Activated naive CD8-positive, alpha-beta T cell treated with anti-CD3 and anti-CD28 coated beads, Interleukin-2, amount 10 ng/mL, durations not matched to agents 7 days and 5 days (primary cell): ENCODE data around the gene ENPEP. TPM values are rescaled to one million over a fixed set of nuclear protein-coding genes. Genes with fewer than 3 reads are reported as not detected.

Experiments
- ATAC-seq: fragments of 150-1000 bp; cut with Tn5 transposase; one replicate; pipeline ENCODE4 v1.10.0; 2021; ENCODE audit warnings: low read depth, moderate library complexity
- POLR2A ChIA-PET: fragments of 350-600 bp; sonication (Branson Sonifier 250); formaldehyde crosslinking; loops from one replicate; lab custom pipeline; 2021; ENCODE audit warnings: antibody characterized with exemption; lab: Charles Lee
- DNase-seq: peaks from one replicate; pipeline ENCODE4 v3.0.0; 2021
- H3K27ac Mint-ChIP-seq: one replicate; pipeline ENCODE4 v1.8.0; 2022; ENCODE audit warnings: mild to moderate bottlenecking, mixed read lengths
- H3K27me3 Mint-ChIP-seq: one replicate; pipeline ENCODE4 v1.8.0; 2022; ENCODE audit warnings: mild to moderate bottlenecking, moderate library complexity, mixed read lengths
- H3K36me3 Mint-ChIP-seq: one replicate; pipeline ENCODE4 v1.8.0; 2021; ENCODE audit warnings: mild to moderate bottlenecking, mixed read lengths
- H3K4me1 Mint-ChIP-seq: one replicate; pipeline ENCODE4 v1.8.0; 2021; ENCODE audit warnings: mixed read lengths
- H3K4me3 Mint-ChIP-seq: one replicate; pipeline ENCODE4 v1.8.0; 2022; ENCODE audit warnings: mild to moderate bottlenecking, moderate library complexity, mixed read lengths
- H3K9me3 Mint-ChIP-seq: one replicate; pipeline ENCODE4 v1.8.0; 2021; ENCODE audit warnings: mixed read lengths
- total RNA-seq, 2 experiments: library from RNA; stranded (reverse); gene quantifications; one replicate each; pipeline ENCODE4 v1.2.3, GENCODE V29; 2021

Gene ENPEP
- total RNA-seq, 2 experiments from 2014 or later: 0.58 to 0.68 TPM

DNA sequence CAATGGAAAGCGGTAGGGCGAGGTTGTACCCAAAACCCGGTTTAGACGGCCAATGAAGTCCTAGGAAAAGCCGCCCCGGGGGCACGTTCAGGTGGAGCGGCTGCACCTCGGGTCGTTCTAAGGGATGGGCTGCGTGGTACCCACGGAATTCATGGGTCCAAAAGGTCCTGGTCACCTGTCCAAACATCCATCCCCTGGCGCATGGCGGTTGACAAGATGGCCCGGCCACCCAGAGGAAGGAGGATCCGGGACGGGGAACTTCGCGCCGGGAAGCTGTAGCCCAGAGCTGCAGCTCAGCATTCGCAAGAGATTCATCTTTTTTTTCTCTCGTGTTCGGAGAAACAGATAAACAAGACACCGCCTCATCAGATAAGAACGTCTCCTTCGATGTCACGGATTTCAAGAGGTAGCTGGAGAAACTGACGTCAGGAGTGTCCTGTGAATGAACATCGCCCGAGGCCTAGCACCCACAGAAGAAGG lies 136.1 kb downstream of the ENPEP start:
- POLR2A ChIA-PET: no interaction called here

DNA sequence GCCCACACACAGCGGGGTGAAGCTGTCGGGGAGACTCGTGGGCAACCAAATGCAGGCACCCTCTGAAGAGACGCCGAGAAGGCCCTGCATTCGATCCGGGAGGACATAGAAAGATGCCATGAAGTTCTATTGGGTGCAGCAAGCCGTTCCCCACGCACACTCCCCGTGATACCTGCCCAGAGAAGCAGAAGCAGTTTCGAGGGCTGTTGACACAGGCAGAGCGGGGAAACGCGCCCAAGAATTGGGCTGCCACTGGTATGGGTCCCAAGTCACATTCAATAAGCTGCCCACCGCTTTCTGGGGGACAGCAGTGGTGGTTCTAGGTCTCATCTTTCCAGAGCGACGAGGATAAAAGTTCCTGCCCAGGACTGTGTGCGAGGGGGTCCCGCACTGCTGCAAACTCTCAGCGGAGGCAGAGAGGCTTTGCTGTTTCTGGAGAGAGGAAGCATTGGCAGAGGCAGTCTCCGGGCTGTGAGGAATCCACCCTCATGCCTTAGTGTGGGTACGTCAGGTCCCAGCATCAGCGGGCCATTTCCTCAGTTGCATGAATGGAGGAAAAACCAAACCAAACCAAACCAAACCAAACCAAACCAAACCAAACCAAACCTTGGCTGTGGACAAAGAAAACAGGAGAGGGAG lies 136.8 kb downstream of the ENPEP start:
- POLR2A ChIA-PET: no interaction called here
- no peak for ATAC-seq
- Mint-ChIP-seq H3K27me3 (peaks cover 91% of the 10 kb centered on the region), H3K4me3 (no peak overlapping the region), H3K4me1 (no peaks in the 10 kb centered on the region), H3K9me3 (peaks cover 1% of the 10 kb centered on the region), H3K27ac (peak overlapping the region; percentile 52), H3K36me3 (peaks cover 2% of the 10 kb centered on the region)
- DNase-seq: no peak

More for the DNA sequence above, 136.1 kb downstream of the ENPEP start:
- DNase-seq (no peak), ATAC-seq (no peak)
- Mint-ChIP-seq H3K4me3 (no peak overlapping the region), H3K27me3 (peaks cover 85% of the 10 kb centered on the region), H3K27ac (no peak overlapping the region), H3K4me1 (no peaks in the 10 kb centered on the region), H3K36me3 (peaks cover 2% of the 10 kb centered on the region), H3K9me3 (peaks cover 1% of the 10 kb centered on the region)

DNA sequence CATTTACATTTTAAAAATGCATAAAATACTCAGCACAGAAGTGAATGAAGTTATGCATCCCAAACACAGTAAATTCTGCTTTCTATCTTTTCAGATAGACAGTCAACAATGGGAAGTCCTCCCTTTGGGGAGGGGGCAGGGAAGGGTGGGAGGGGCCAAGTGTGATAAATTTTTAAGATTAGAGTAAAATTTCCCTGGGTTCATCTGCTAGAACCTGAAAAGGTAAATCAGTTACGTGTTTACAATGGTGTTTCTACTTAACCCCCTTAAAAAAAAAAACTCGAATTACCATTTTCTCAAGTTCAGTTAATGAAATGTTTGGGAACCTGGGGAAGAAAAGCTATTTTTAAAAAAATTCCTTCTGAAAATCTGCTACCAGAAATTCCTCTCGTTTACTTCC lies 137.8 kb downstream of the ENPEP start:
- DNase-seq (no peak), ATAC-seq (no peak)
- Mint-ChIP-seq H3K27me3 (peaks cover 92% of the 10 kb centered on the region), H3K27ac (no peak overlapping the region), H3K4me3 (no peak overlapping the region), H3K9me3 (peaks cover 1% of the 10 kb centered on the region), H3K4me1 (no peaks in the 10 kb centered on the region), H3K36me3 (peaks cover 2% of the 10 kb centered on the region)
- POLR2A ChIA-PET: no interaction called here

DNA sequence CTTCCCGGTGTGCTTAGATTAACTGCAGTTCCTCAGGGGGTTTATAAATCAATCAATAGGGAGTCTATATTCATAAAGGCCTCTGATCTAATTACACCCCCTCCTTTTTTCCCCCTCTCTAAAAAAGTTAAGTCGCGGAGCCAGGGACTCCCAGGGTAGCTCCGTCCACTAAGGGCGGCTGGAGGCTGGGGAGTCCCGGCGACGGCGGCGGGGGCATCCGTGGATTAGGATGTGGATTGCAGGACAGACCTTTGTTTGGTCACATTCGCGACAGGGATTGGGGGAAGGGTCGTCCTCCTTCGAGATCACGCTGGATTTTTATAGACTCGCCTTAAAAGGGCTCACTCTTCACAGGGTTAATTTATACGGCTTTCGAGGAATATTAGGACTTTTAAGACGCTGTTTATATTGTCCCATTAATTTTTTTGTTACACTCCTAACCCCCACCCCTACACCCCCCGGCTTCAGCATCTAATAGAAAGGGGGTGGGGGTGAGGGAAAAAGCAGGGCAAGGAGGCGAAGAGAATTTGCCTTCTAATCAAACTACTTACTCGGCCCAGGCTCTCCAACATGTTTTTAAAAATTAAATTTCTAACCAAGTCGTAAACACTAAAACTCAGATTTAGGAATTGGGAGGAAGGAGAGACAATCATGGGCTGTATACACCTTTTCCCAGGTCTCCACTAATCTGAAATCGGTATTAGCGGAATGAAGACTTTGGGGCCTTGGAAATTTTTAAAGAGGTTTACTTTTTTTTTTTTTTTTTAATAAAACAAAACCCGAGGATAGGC lies 138.4 kb downstream of the ENPEP start:
- no peak overlapping the region for H3K27ac Mint-ChIP-seq
- POLR2A ChIA-PET: no interaction called here
- no peak overlapping the region for H3K4me3 Mint-ChIP-seq
- peaks cover 2% of the 10 kb centered on the region for H3K36me3 Mint-ChIP-seq
- ATAC-seq (no peak), DNase-seq (no peak)
- peaks cover 3% of the 10 kb centered on the region for H3K9me3 Mint-ChIP-seq
- H3K27me3 Mint-ChIP-seq: peaks cover 92% of the 10 kb centered on the region
- no peaks in the 10 kb centered on the region for H3K4me1 Mint-ChIP-seq

Other genes with a start within 250 kb of the ENPEP start
- gene PITX2, start 146.9 kb downstream of the ENPEP start, total RNA-seq: not detected